HUES64 (cell line): ENCODE results near the gene CCND3.

Experiments
- H3K27ac ChIP-seq: 2 replicates; pipeline ENCODE4 v1.7.0; 2013; ENCODE audit warnings: low read depth, low read length, inconsistent platforms
- H3K27me3 ChIP-seq: 2 replicates; pipeline ENCODE4 v1.6.1; 2013; ENCODE audit warnings: mild to moderate bottlenecking, low read length; ENCODE audit not compliant: insufficient read depth
- H3K36me3 ChIP-seq: 2 replicates; pipeline ENCODE4 v1.6.1; 2013; ENCODE audit warnings: mild to moderate bottlenecking, low read length; ENCODE audit not compliant: insufficient read depth
- H3K4me1 ChIP-seq: 2 replicates; pipeline ENCODE4 v1.6.1; 2013; ENCODE audit warnings: mild to moderate bottlenecking, low read length, moderate library complexity; ENCODE audit not compliant: insufficient read depth
- H3K4me3 ChIP-seq: 2 replicates; pipeline ENCODE4 v1.5.1; 2013; ENCODE audit warnings: mild to moderate bottlenecking, low read length, moderate library complexity
- H3K9ac ChIP-seq: 2 replicates; pipeline ENCODE4 v1.6.1; 2013; ENCODE audit warnings: mild to moderate bottlenecking, low read depth, low read length
- H3K9me3 ChIP-seq: 2 replicates; pipeline ENCODE4 v1.6.1; 2013; ENCODE audit warnings: low read depth, low read length; ENCODE audit not compliant: insufficient read depth
- WGBS: fragments of 150-250, 120-280 bp; methylation state at CpG from one replicate; pipeline ENCODE4 v1.1.7; 2013; ENCODE audit warnings: missing lambda C conversion rate; 5-methylcytosine and 5-hydroxymethylcytosine counted together

Gene CCND3

GRCh38 chr6:41936073-41936837 lies 5.4 kb downstream of the CCND3 start:
- no peak overlapping the region for H3K4me3 ChIP-seq
- H3K9ac ChIP-seq = no peak overlapping the region
- H3K9me3 ChIP-seq = no peaks in the 10 kb centered on the region
- H3K36me3 ChIP-seq = peaks cover 46% of the 10 kb centered on the region
- peaks cover 9% of the 10 kb centered on the region; the same call in 1 of the 2 replicates for H3K27me3 ChIP-seq
- H3K4me1 ChIP-seq = peaks cover 20% of the 10 kb centered on the region
- H3K27ac ChIP-seq = peak overlapping the region; percentile 31; the same call in 1 of the 2 replicates
- 78% methylated on average over 10 of the region's 10 CpGs for WGBS

DNA sequence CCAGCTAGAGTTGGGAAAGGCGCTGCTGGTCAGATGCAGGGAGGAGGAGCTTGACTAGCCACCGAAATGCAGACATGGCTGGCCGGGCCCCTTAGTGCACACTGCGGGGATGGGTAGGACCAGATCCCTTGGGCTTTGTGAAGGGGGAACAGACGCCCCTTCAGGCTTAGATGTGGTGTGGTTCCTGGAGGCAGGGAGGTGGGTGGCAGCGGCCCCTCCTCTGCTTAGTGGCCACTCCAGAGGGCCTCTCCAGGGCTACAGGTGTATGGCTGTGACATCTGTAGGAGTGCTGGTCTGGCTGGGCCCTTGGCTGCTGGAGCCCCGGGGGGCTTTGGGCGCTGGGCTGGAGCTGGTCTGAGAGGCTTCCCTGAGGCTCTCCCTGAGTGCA lies 5.9 kb downstream of the CCND3 start:
- H3K27me3 ChIP-seq = peaks cover 8% of the 10 kb centered on the region; the same call in 1 of the 2 replicates
- no peaks in the 10 kb centered on the region for H3K9me3 ChIP-seq
- H3K4me3 ChIP-seq = no peak overlapping the region
- no peak overlapping the region for H3K9ac ChIP-seq
- peaks cover 20% of the 10 kb centered on the region for H3K4me1 ChIP-seq
- H3K36me3 ChIP-seq = peaks cover 51% of the 10 kb centered on the region
- peak overlapping the region; percentile 31; the same call in 1 of the 2 replicates for H3K27ac ChIP-seq
- WGBS = 85% methylated on average over 8 of the region's 8 CpGs

DNA sequence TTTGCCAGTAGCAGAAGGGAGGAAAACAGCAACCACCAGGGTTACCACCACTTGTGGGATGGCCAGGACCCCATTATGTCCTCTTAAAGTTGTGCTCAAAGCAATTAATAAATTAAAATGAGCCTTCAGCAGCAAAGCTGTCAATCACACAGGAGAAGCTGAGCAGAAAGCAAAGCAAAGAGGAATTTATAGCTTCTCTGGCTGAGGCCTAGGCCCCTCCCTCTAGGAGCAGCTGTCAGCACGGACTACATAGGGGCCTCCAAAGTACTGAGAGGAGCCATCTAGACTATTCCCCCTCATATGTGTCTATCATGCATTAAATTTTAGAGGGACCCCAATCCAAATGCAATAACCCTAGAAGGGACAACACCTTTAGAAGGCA lies 6.4 kb downstream of the CCND3 start:
- Histone ChIP-seq H3K4me3 (no peak overlapping the region), H3K4me1 (peaks cover 20% of the 10 kb centered on the region), H3K9ac (no peak overlapping the region), H3K36me3 (peaks cover 56% of the 10 kb centered on the region), H3K27ac (no peak overlapping the region), H3K27me3 (peaks cover 3% of the 10 kb centered on the region; the same call in 1 of the 2 replicates), H3K9me3 (no peaks in the 10 kb centered on the region)
- 50% methylated on average over 1 of the region's 1 CpG for WGBS

DNA sequence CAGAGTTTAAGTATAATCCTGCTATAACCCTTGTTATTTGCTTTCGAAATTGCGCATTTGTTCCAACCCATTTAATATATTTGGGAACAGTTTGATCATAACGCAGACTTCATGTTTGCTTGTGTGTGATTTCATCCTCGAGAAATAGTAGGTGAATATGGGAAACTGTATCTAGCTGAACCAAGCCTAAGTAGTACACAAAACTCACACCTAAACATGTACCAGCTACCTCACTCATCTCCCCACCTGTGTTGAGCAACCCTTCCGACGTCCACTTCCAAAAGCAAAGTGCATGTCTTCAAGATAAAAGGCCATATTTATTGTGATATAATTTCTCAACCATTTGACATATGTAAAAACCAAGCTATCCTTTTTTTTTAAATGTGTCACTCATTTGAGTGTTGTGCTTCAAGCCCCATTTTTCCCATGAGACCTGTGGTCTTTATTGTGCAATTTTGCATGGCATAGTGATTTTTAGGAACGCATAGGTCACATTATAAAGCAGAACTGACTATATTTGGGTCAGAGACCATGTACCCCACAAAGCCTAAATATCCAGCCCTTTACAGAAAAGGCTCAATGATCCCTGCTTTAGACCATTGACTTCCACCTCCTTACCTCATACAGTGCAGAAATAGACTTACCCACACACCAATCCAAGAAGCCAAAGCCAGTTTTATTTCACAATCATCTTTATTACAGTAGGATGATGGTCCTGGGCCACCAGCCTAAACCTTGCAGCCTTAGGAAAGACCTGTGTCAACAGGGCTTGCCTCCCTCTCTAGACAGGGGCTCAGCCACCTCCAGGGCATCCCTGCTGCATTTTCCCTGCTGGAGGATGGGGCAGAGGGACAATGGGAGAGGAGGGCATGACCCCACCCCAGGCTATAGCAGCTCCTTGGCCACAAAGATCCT lies 7.1 kb downstream of the CCND3 start:
- peaks cover 13% of the 10 kb centered on the region for H3K4me1 ChIP-seq
- no peaks in the 10 kb centered on the region for H3K27me3 ChIP-seq
- H3K27ac ChIP-seq = no peak overlapping the region
- 97% methylated on average over 7 of the region's 7 CpGs for WGBS
- H3K4me3 ChIP-seq = no peak overlapping the region
- no peak overlapping the region for H3K9ac ChIP-seq
- no peaks in the 10 kb centered on the region for H3K9me3 ChIP-seq
- peaks cover 63% of the 10 kb centered on the region for H3K36me3 ChIP-seq

DNA sequence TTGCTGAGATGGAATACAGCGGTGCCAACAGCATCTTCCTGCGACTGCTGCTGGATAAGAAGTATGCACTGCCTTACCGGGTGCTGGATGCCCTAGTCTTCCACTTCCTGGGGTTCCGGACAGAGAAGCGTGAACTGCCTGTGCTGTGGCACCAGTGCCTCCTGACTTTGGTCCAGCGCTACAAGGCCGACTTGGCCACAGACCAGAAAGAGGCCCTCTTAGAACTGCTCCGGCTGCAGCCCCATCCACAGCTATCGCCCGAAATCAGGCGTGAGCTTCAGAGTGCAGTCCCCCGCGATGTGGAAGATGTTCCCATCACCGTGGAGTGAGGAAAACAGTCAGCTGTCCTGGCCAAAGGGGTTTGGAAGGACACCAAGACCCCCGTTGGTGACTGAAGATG lies 9.2 kb downstream of the CCND3 start:
- no peaks in the 10 kb centered on the region for H3K4me1 ChIP-seq
- no peak overlapping the region for H3K4me3 ChIP-seq
- no peaks in the 10 kb centered on the region for H3K27me3 ChIP-seq
- no peaks in the 10 kb centered on the region for H3K9me3 ChIP-seq
- no peak overlapping the region for H3K27ac ChIP-seq
- 96% methylated on average over 15 of the region's 15 CpGs for WGBS
- peaks cover 84% of the 10 kb centered on the region for H3K36me3 ChIP-seq
- no peak overlapping the region for H3K9ac ChIP-seq

DNA sequence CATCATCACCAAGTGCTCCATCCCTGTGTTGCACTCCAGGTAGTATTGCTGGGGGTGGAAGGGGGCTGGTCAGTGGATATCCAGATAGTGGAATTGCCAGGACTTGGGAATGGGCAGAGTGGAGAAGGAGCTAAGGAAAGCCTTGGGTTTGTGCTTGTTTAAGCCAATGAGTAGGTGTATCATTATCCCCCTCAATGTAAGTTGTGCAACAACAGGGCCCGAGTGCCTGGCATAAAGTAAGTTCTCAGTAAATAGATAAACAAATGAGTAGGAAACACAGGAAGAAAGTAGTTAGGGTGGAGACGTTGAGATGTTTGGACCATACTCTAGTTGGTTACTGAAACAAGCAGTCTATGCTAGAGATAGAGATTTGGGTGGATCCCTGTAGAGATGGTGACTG lies 9.8 kb downstream of the CCND3 start:
- Histone ChIP-seq H3K36me3 (peaks cover 90% of the 10 kb centered on the region), H3K9ac (no peak overlapping the region), H3K4me1 (no peaks in the 10 kb centered on the region), H3K27me3 (no peaks in the 10 kb centered on the region), H3K27ac (no peak overlapping the region), H3K9me3 (no peaks in the 10 kb centered on the region), H3K4me3 (no peak overlapping the region)
- WGBS = 89% methylated on average over 2 of the region's 2 CpGs

GRCh38 chr6:41929924-41930323 lies 11.7 kb downstream of the CCND3 start:
- no peaks in the 10 kb centered on the region for H3K4me1 ChIP-seq
- H3K36me3 ChIP-seq = peaks cover 93% of the 10 kb centered on the region
- no peaks in the 10 kb centered on the region for H3K27me3 ChIP-seq
- H3K27ac ChIP-seq = no peak overlapping the region
- no peaks in the 10 kb centered on the region for H3K9me3 ChIP-seq
- H3K9ac ChIP-seq = no peak overlapping the region
- H3K4me3 ChIP-seq = no peak overlapping the region
- 96% methylated on average over 6 of the region's 6 CpGs for WGBS

GRCh38 chr6:41927253-41927652 lies 14.4 kb downstream of the CCND3 start:
- Histone ChIP-seq H3K36me3 (peaks cover 79% of the 10 kb centered on the region), H3K9me3 (no peaks in the 10 kb centered on the region), H3K4me3 (no peak overlapping the region), H3K9ac (no peak overlapping the region), H3K4me1 (peaks cover 7% of the 10 kb centered on the region; the same call in 1 of the 2 replicates), H3K27me3 (no peaks in the 10 kb centered on the region), H3K27ac (no peak overlapping the region)
- WGBS = 95% methylated on average over 6 of the region's 6 CpGs

- Histone ChIP-seq H3K9me3 (no peaks in the 10 kb centered on the region), H3K27me3 (no peaks in the 10 kb centered on the region), H3K36me3 (peaks cover 28% of the 10 kb centered on the region), H3K4me1 (peaks cover 12% of the 10 kb centered on the region), H3K27ac (peak overlapping the region; percentile 93; the same call in 1 of the 2 replicates), H3K9ac (peak overlapping the region; percentile 89), H3K4me3 (peak overlapping the region; percentile 78)
- 12% methylated on average over 7 of the region's 7 CpGs for WGBS
Observed at GRCh38 chr6:41922154-41922553, 19.5 kb downstream of the CCND3 start.

DNA sequence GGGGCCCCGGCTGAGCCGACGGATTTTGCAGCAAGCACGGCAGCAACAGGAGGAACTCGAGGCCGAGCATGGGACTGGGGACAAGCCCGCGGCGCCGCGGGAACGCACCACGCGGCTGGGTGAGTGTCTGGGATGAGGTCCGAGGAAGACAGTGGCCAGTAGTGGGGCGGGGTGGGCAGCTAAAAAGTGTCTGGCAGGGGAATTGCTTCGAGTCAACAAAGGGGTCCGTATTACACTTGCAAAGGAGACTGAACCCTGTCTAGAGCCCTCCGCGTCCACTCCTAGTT lies 20.0 kb downstream of the CCND3 start:
- H3K36me3 ChIP-seq = peaks cover 26% of the 10 kb centered on the region
- H3K27ac ChIP-seq = peak overlapping the region; percentile 93
- H3K4me3 ChIP-seq = peak overlapping the region; percentile 78
- H3K9ac ChIP-seq = peak overlapping the region; percentile 89
- H3K9me3 ChIP-seq = no peaks in the 10 kb centered on the region
- no peaks in the 10 kb centered on the region for H3K27me3 ChIP-seq
- peaks cover 12% of the 10 kb centered on the region for H3K4me1 ChIP-seq
- WGBS = under 1% methylated on average over 20 of the region's 20 CpGs
